GM12878 (cell line): Measurements from ENCODE around the gene BMP2K.

ENCODE experiments used
- CHD4 ChIP-seq: fragments of 200-600 bp; sonication (generic); IDR thresholded peaks from 2 replicates; pipeline ENCODE4 v1.6.1; 2016; ENCODE audit warnings: mild to moderate bottlenecking
- MEF2A ChIP-seq: IDR thresholded peaks from 2 replicates; pipeline ENCODE4 v1.6.1; 2011; ENCODE audit warnings: low read depth, mild to moderate bottlenecking, low read length, moderate library complexity; ENCODE audit not compliant: insufficient read depth
- SREBF2 ChIP-seq: IDR thresholded peaks from 2 replicates; pipeline ENCODE4 v1.6.1; 2012; ENCODE audit warnings: mild to moderate bottlenecking, low read length
- ZBED1 ChIP-seq: IDR thresholded peaks from 2 replicates; pipeline ENCODE4 v1.6.1; 2016; ENCODE audit warnings: borderline replicate concordance
- ZNF274 ChIP-seq: IDR thresholded peaks from one replicate; pipeline ENCODE4 v1.8.0; 2011; ENCODE audit not compliant: insufficient read length, insufficient read depth

DNA sequence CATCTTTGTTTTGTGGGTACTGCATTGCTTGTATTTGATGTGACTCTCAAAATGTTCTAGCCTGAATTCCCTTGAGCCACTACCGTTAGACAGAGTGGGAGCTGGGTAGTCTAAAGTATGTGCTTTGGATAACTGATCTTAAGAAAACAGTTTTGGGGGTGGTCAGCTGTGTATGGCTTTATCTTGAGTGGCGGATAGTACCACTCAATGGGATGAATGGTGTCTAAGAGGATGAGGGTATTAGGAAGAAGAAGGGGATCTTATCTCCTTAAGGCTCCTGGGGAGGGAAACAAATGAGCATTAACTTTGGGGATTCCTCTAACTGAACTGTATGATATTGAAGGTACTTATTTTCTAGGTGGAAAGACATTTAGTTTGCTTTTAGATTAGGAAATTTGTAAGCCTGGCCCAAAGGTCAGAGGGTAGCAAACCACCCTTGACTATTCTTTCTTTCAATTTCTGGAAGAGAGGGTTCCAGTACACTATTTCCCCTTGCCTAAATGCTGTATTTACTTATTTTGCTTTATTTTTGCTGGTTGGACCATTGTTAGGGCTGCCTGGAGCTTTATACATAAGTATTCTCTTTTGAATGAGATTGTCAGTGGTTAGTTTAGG lies 11.3 kb downstream of the BMP2K start:
- TF ChIP-seq MEF2A (no peak), CHD4 (no peak), ZBED1 (no peak), SREBF2 (no peak), ZNF274 (no peak)
